Measurements from ENCODE around the gene FIBIN.
"Not testable (repeated sequence)": the region's sequence is repeated elsewhere in the genome, so short reads cannot be mapped to it uniquely, and the experiment has no call there.

- not testable (repeated sequence) for TF ChIP-seq CTCF (IDR thresholded peaks at IDR 0.05; ENCODE audit: low read depth, low read length); MAX (IDR thresholded peaks at IDR 0.05; ENCODE audit: low read depth, low read length); POLR2A (IDR thresholded peaks at IDR 0.05; ENCODE audit: extremely low read depth, insufficient read length); MYC (IDR thresholded peaks at IDR 0.05; ENCODE audit: low read depth, low read length)
These were observed 16.7 kb upstream of the FIBIN start for GRCh38 chr11:26977209-26977608.
